ENCODE data around the gene CST7. TPM values are rescaled to one million over a fixed set of nuclear protein-coding genes. Genes with fewer than 3 reads are reported as not detected.

CST7 gene
- total RNA-seq, 1 donor from 2014 or later: 0.25 TPM

- H3K27me3 ChIP-seq (ENCODE audit: insufficient read depth, low read length): no peaks in the 10 kb centered on the region
- no peak overlapping the region for H3K4me2 ChIP-seq (ENCODE audit: low read length)
- H4K20me1 ChIP-seq (ENCODE audit: insufficient read depth, low read length): no peaks in the 10 kb centered on the region
- no peaks in the 10 kb centered on the region for H3K9me3 Mint-ChIP-seq (ENCODE audit: unreplicated experiment)
- H3K9me3 ChIP-seq (ENCODE audit: insufficient read depth, low read depth, low read length): no peaks in the 10 kb centered on the region
- no peaks in the 10 kb centered on the region for H3K4me1 Mint-ChIP-seq (ENCODE audit: low read depth, unreplicated experiment)
- no peak overlapping the region for H3K27ac ChIP-seq (ENCODE audit: low read depth, low read length)
- FAIRE-seq (no peak), DNase-seq (ENCODE audit: low read depth) (no peak)
- no peaks in the 10 kb centered on the region for H3K36me3 ChIP-seq (ENCODE audit: insufficient read depth, low read length)
- H3K27me3 Mint-ChIP-seq (ENCODE audit: low read depth, unreplicated experiment): peaks cover 7% of the 10 kb centered on the region
- peaks cover 6% of the 10 kb centered on the region for H3K36me3 Mint-ChIP-seq (ENCODE audit: low read depth, unreplicated experiment)
- no peak overlapping the region for H3K4me3 ChIP-seq (ENCODE audit: insufficient read depth, low read depth, low read length)
- no peak overlapping the region for H3K27ac Mint-ChIP-seq (ENCODE audit: unreplicated experiment)
- H3K4me3 Mint-ChIP-seq (ENCODE audit: unreplicated experiment): no peak overlapping the region
- H2AFZ ChIP-seq (ENCODE audit: low read depth, low read length): no peak overlapping the region
- no peaks in the 10 kb centered on the region for H3K79me2 ChIP-seq (ENCODE audit: insufficient read depth, low read length)
- TF ChIP-seq EZH2 (IDR thresholded peaks at IDR 0.05; ENCODE audit: insufficient read depth, low read length): no peak
- no peak for TF ChIP-seq CTCF (IDR thresholded peaks at IDR 0.05; ENCODE audit: insufficient read depth, low read depth, low read length)
- no peaks in the 10 kb centered on the region for H3K4me1 ChIP-seq (ENCODE audit: insufficient read depth, low read length)
- H3K9ac ChIP-seq (ENCODE audit: low read length): no peak overlapping the region
Measured at GRCh38 chr20:24955045-24955444, 6.0 kb downstream of the CST7 start.

GRCh38 chr20:24956001-24956841, 7.2 kb downstream of the CST7 start:
- no peak overlapping the region for H2AFZ ChIP-seq (ENCODE audit: low read depth, low read length)
- no peak overlapping the region for H3K4me3 ChIP-seq (ENCODE audit: insufficient read depth, low read depth, low read length)
- FAIRE-seq (no peak), DNase-seq (ENCODE audit: low read depth) (no peak)
- H3K79me2 ChIP-seq (ENCODE audit: insufficient read depth, low read length): no peaks in the 10 kb centered on the region
- Mint-ChIP-seq H3K9me3 (ENCODE audit: unreplicated experiment) (no peaks in the 10 kb centered on the region), H3K4me3 (ENCODE audit: unreplicated experiment) (no peak overlapping the region), H3K27ac (ENCODE audit: unreplicated experiment) (no peak overlapping the region), H3K4me1 (ENCODE audit: low read depth, unreplicated experiment) (no peaks in the 10 kb centered on the region), H3K27me3 (ENCODE audit: low read depth, unreplicated experiment) (peaks cover 3% of the 10 kb centered on the region), H3K36me3 (ENCODE audit: low read depth, unreplicated experiment) (peaks cover 11% of the 10 kb centered on the region)
- no peaks in the 10 kb centered on the region for H3K9me3 ChIP-seq (ENCODE audit: insufficient read depth, low read depth, low read length)
- H3K4me1 ChIP-seq (ENCODE audit: insufficient read depth, low read length): no peaks in the 10 kb centered on the region
- H3K4me2 ChIP-seq (ENCODE audit: low read length): no peak overlapping the region
- no peak overlapping the region for H3K9ac ChIP-seq (ENCODE audit: low read length)
- no peaks in the 10 kb centered on the region for H4K20me1 ChIP-seq (ENCODE audit: insufficient read depth, low read length)
- no peaks in the 10 kb centered on the region for H3K27me3 ChIP-seq (ENCODE audit: insufficient read depth, low read length)
- H3K36me3 ChIP-seq (ENCODE audit: insufficient read depth, low read length): no peaks in the 10 kb centered on the region
- no peak overlapping the region for H3K27ac ChIP-seq (ENCODE audit: low read depth, low read length)
- no peak for TF ChIP-seq EZH2 (IDR thresholded peaks at IDR 0.05; ENCODE audit: insufficient read depth, low read length)
- no peak for TF ChIP-seq CTCF (IDR thresholded peaks at IDR 0.05; ENCODE audit: insufficient read depth, low read depth, low read length)
